PFSK-1 (cell line): ENCODE measurements around the gene CCDC93.

Experiments used
- FOXP2 ChIP-seq: optimal IDR thresholded peaks from 2 replicates; pipeline ENCODE3; 2011; ENCODE audit warnings: borderline replicate concordance, control low read depth, inconsistent platforms; ENCODE audit not compliant: insufficient read depth; ENCODE audit errors: extremely low read length, extremely low read depth
- POLR2AphosphoS5 ChIP-seq: IDR thresholded peaks from 2 replicates; pipeline ENCODE4 v1.6.1; 2012; ENCODE audit warnings: low read depth, mild to moderate bottlenecking, control low read depth, low read length, moderate library complexity
- SIN3A ChIP-seq: IDR thresholded peaks from 2 replicates; pipeline ENCODE4 v1.6.1; 2012; ENCODE audit warnings: mild to moderate bottlenecking, low read length, moderate library complexity, borderline replicate concordance; ENCODE audit not compliant: insufficient read depth
- TAF1 ChIP-seq: IDR thresholded peaks from 2 replicates; pipeline ENCODE4 v1.6.1; 2012; ENCODE audit warnings: low read length, control low read depth, borderline replicate concordance; ENCODE audit not compliant: insufficient read depth
- TF ChIP-seq, protein P1 (sequence below), 2 experiments: IDR thresholded peaks; 2 replicates each; pipeline versions ENCODE4 v1.6.1 to v1.8.0; 2011 to 2012; ENCODE audit warnings: low read depth in 2 of 2, low read length in 2 of 2, control low read depth in 1 of 2, inconsistent platforms in 1 of 2, mild to moderate bottlenecking in 1 of 2, moderate library complexity in 1 of 2; ENCODE audit not compliant: insufficient read depth in 1 of 2

CCDC93 gene

GRCh38 chr2:117961201-117961600 lies 52.7 kb downstream of the CCDC93 start:
- no peak for TF ChIP-seq TAF1
- TF ChIP-seq, protein P1, sequence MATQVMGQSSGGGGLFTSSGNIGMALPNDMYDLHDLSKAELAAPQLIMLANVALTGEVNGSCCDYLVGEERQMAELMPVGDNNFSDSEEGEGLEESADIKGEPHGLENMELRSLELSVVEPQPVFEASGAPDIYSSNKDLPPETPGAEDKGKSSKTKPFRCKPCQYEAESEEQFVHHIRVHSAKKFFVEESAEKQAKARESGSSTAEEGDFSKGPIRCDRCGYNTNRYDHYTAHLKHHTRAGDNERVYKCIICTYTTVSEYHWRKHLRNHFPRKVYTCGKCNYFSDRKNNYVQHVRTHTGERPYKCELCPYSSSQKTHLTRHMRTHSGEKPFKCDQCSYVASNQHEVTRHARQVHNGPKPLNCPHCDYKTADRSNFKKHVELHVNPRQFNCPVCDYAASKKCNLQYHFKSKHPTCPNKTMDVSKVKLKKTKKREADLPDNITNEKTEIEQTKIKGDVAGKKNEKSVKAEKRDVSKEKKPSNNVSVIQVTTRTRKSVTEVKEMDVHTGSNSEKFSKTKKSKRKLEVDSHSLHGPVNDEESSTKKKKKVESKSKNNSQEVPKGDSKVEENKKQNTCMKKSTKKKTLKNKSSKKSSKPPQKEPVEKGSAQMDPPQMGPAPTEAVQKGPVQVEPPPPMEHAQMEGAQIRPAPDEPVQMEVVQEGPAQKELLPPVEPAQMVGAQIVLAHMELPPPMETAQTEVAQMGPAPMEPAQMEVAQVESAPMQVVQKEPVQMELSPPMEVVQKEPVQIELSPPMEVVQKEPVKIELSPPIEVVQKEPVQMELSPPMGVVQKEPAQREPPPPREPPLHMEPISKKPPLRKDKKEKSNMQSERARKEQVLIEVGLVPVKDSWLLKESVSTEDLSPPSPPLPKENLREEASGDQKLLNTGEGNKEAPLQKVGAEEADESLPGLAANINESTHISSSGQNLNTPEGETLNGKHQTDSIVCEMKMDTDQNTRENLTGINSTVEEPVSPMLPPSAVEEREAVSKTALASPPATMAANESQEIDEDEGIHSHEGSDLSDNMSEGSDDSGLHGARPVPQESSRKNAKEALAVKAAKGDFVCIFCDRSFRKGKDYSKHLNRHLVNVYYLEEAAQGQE (IDR thresholded peaks at IDR 0.05; ENCODE audit: insufficient read depth in 1 of 2, low read depth in 2 of 2, low read length in 2 of 2), result no peak
- no peak for TF ChIP-seq POLR2AphosphoS5
- TF ChIP-seq SIN3A, result no peak

DNA sequence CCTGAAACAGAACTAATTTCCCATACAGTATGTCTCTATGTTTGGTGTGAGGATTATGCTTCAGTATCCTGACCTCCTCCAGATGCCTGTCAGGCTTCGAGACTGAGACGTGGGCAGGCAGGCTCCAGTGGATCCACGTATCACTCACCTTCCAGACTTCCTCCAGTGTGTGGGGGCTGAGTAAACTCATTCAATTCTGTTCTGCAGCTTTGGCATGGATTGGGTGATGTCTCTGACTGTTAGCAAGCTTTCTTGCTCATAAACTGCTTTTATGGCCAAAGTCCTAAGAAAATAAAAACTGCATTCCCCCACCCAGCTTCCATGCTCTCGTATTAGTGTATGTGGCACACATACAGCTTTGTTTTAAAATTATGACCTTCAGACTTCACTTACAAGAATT lies 53.6 kb downstream of the CCDC93 start:
- TF ChIP-seq, protein P1 (IDR thresholded peaks at IDR 0.05; ENCODE audit: insufficient read depth in 1 of 2, low read depth in 2 of 2, low read length in 2 of 2), result no peak
- no peak for TF ChIP-seq FOXP2
- TF ChIP-seq POLR2AphosphoS5, result no peak
- no peak for TF ChIP-seq TAF1
- TF ChIP-seq SIN3A, result no peak

DNA sequence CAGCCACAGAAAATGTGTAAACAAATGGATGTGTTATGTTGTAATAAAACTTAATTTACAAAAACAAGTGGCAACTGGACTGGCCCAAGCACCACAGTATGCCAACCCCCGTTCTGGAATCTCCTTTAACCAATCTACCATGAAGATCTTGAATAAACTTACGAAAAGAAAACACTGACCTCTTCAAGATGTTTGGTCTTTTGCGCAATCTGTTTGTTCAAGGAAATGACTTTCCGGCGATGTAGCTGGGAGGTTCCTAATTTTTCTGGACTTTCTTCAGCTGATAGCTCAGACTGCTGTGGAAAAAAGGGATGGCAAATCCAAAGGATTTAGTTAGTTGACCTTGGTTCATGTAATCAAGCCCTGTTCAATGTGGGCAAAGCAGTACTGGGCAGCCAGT lies 55.7 kb downstream of the CCDC93 start:
- TF ChIP-seq TAF1 (no peak), SIN3A (no peak), FOXP2 (no peak), POLR2AphosphoS5 (no peak)
- TF ChIP-seq, protein P1 (IDR thresholded peaks at IDR 0.05; ENCODE audit: insufficient read depth in 1 of 2, low read depth in 2 of 2, low read length in 2 of 2), result no peak

DNA sequence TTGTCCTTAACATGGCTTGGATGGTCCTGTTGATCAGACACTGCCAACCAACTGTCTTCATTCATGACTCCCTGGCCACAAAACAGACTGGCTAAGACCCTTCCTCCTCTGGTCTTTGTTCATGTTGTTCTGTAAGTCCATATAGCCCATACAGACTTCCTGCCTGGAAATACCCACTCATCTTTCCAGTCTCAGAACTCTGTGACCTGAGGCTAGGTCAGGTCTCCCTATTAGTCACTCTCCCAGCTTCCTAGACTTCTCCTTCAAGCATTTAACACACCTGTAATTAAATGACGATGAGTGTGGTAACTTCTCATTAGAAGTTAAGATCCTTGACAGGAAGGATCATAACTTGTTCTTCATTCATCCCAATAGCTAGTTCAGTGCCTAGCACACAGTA lies 56.3 kb downstream of the CCDC93 start:
- TF ChIP-seq, protein P1 (IDR thresholded peaks at IDR 0.05; ENCODE audit: insufficient read depth in 1 of 2, low read depth in 2 of 2, low read length in 2 of 2), result no peak
- no peak for TF ChIP-seq POLR2AphosphoS5
- TF ChIP-seq SIN3A, result no peak
- no peak for TF ChIP-seq TAF1
- no peak for TF ChIP-seq FOXP2
